Mesendoderm (in vitro differentiated cells): Measurements from ENCODE around the gene CCDC137.
A peak's percentile ranks its signal among the peaks of the same experiment; 100 is the strongest.

Source experiments
- DNase-seq: peaks from one replicate; pipeline ENCODE4 v3.0.0; 2013
- H2AK5ac ChIP-seq: 2 replicates; pipeline ENCODE4 v1.6.1; 2013; ENCODE audit warnings: low read length, inconsistent platforms
- H2BK120ac ChIP-seq: 2 replicates; pipeline ENCODE4 v1.6.1; 2013; ENCODE audit warnings: low read depth, mild to moderate bottlenecking, low read length, moderate library complexity, mixed read lengths
- H2BK15ac ChIP-seq: replicated peaks from 2 replicates; pipeline ENCODE4 v1.6.1; 2013; ENCODE audit warnings: low read depth, mild to moderate bottlenecking, moderate library complexity
- H2BK5ac ChIP-seq: 2 replicates; pipeline ENCODE4 v1.6.1; 2013; ENCODE audit warnings: low read length, inconsistent platforms
- H3K18ac ChIP-seq: 2 replicates; pipeline ENCODE4 v1.6.1; 2013; ENCODE audit warnings: mild to moderate bottlenecking, low read length, mixed read lengths
- H3K23ac ChIP-seq: one replicate; pipeline ENCODE4 v1.6.1; 2013; ENCODE audit warnings: low read length
- H3K27ac ChIP-seq: 2 replicates; pipeline ENCODE4 v1.5.1; 2013; ENCODE audit warnings: low read depth, mild to moderate bottlenecking, inconsistent platforms, low read length, moderate library complexity
- H3K27me3 ChIP-seq: 2 replicates; pipeline ENCODE4 v1.6.1; 2013; ENCODE audit warnings: low read length, control low read depth, mild to moderate bottlenecking, inconsistent platforms; ENCODE audit not compliant: insufficient read depth, poor library complexity
- H3K36me3 ChIP-seq: 2 replicates; pipeline ENCODE4 v1.6.1; 2013; ENCODE audit warnings: low read length, inconsistent platforms; ENCODE audit not compliant: control insufficient read depth, insufficient read depth
- H3K4ac ChIP-seq: one replicate; pipeline ENCODE4 v1.6.1; 2013; ENCODE audit warnings: low read depth, mild to moderate bottlenecking, low read length, moderate library complexity
- H3K4me1 ChIP-seq: 2 replicates; pipeline ENCODE4 v1.6.1; 2013; ENCODE audit warnings: low read depth, low read length, inconsistent platforms; ENCODE audit not compliant: control insufficient read depth
- H3K4me2 ChIP-seq: 2 replicates; pipeline ENCODE4 v1.6.1; 2013; ENCODE audit warnings: low read length
- H3K4me3 ChIP-seq: 2 replicates; pipeline ENCODE4 v1.5.1; 2013; ENCODE audit warnings: mild to moderate bottlenecking, low read length
- H3K56ac ChIP-seq: one replicate; pipeline ENCODE4 v1.6.1; 2013; ENCODE audit warnings: low read length
- H3K79me1 ChIP-seq: 2 replicates; pipeline ENCODE4 v1.6.1; 2013; ENCODE audit warnings: low read length, inconsistent platforms
- H3K79me2 ChIP-seq: 2 replicates; pipeline ENCODE4 v1.6.1; 2013; ENCODE audit warnings: mild to moderate bottlenecking, low read length; ENCODE audit not compliant: control insufficient read depth, insufficient read depth
- H3K9ac ChIP-seq: 2 replicates; pipeline ENCODE4 v1.6.1; 2013; ENCODE audit warnings: low read length, inconsistent platforms
- H4K5ac ChIP-seq: one replicate; pipeline ENCODE4 v1.6.1; 2013; ENCODE audit warnings: low read length
- H4K8ac ChIP-seq: one replicate; pipeline ENCODE4 v1.6.1; 2013; ENCODE audit warnings: low read depth, mild to moderate bottlenecking, control low read depth, low read length, moderate library complexity
- WGBS: extraction: QIAGEN DNeasy Blood & Tissue Kit; methylation state at CpG from one replicate; pipeline ENCODE4 v1.1.7; 2013; ENCODE audit warnings: low lambda C conversion rate, missing lambda C conversion rate; ENCODE audit not compliant: insufficient coverage; ENCODE audit errors: extremely low coverage; 5-methylcytosine and 5-hydroxymethylcytosine counted together

The CCDC137 gene

GRCh38 chr17:81676906-81677305 is 10.4 kb downstream of the CCDC137 start:
- Histone ChIP-seq H2BK5ac (no peak overlapping the region), H3K36me3 (peaks cover 12% of the 10 kb centered on the region), H3K27me3 (no peaks in the 10 kb centered on the region), H3K56ac (no peak overlapping the region), H2BK15ac (no peak overlapping the region), H3K18ac (no peak overlapping the region), H3K79me2 (peaks cover 3% of the 10 kb centered on the region), H3K23ac (no peak overlapping the region), H2BK120ac (no peak overlapping the region), H3K4me2 (no peak overlapping the region), H2AK5ac (no peak overlapping the region), H3K4me1 (no peaks in the 10 kb centered on the region), H3K27ac (no peak overlapping the region), H3K79me1 (peaks cover 2% of the 10 kb centered on the region), H3K4me3 (no peak overlapping the region), H4K8ac (no peak overlapping the region), H3K4ac (no peak overlapping the region), H4K5ac (no peak overlapping the region), H3K9ac (no peak overlapping the region)
- no CpG with 5 or more reads among the region's 17 CpGs for WGBS
- no peak for DNase-seq

GRCh38 chr17:81680150-81680549 is 13.6 kb downstream of the CCDC137 start:
- peaks cover 3% of the 10 kb centered on the region for H3K4me1 ChIP-seq
- H3K23ac ChIP-seq: no peak overlapping the region
- peaks cover 26% of the 10 kb centered on the region for H3K79me2 ChIP-seq
- H3K4ac ChIP-seq: no peak overlapping the region
- peaks cover 8% of the 10 kb centered on the region for H3K79me1 ChIP-seq
- no peak overlapping the region for H3K27ac ChIP-seq
- H4K8ac ChIP-seq: no peak overlapping the region
- H2BK5ac ChIP-seq: no peak overlapping the region
- WGBS: no CpG with 5 or more reads among the region's 11 CpGs
- H2AK5ac ChIP-seq: no peak overlapping the region
- H3K36me3 ChIP-seq: no peaks in the 10 kb centered on the region
- DNase-seq: no peak
- H2BK120ac ChIP-seq: no peak overlapping the region
- no peak overlapping the region for H3K18ac ChIP-seq
- no peak overlapping the region for H4K5ac ChIP-seq
- H3K4me2 ChIP-seq: no peak overlapping the region
- no peaks in the 10 kb centered on the region for H3K27me3 ChIP-seq
- H3K56ac ChIP-seq: no peak overlapping the region
- no peak overlapping the region for H3K9ac ChIP-seq
- H2BK15ac ChIP-seq: no peak overlapping the region
- H3K4me3 ChIP-seq: no peak overlapping the region

DNA sequence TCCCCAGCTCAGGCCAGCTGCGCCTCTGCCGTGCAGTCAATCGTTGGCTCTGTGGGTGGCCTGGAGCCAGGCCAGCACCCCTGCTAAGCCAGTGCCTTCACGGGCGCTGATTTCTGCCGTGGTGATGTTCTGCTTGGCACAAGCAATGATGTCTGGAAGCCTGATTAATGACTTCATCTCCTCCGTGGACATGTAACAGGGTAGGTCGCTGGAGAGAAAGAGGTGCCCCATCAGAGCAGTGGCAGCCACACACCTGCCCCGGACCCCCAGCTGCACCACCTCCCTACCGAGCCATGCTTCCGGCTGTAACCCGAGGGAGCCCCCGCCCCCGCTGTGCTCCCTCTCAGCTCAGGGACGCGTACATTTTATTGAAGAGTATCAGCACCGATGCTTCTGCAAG is 15.1 kb downstream of the CCDC137 start:
- H4K8ac ChIP-seq: no peak overlapping the region
- H3K27me3 ChIP-seq: no peaks in the 10 kb centered on the region
- no peak overlapping the region for H2BK120ac ChIP-seq
- peaks cover 4% of the 10 kb centered on the region for H3K36me3 ChIP-seq
- no peak overlapping the region for H3K4me3 ChIP-seq
- H3K27ac ChIP-seq: no peak overlapping the region
- no CpG with 5 or more reads among the region's 17 CpGs for WGBS
- no peak for DNase-seq
- no peak overlapping the region for H4K5ac ChIP-seq
- peaks cover 3% of the 10 kb centered on the region for H3K4me1 ChIP-seq
- H2BK5ac ChIP-seq: no peak overlapping the region
- no peak overlapping the region for H2AK5ac ChIP-seq
- peaks cover 33% of the 10 kb centered on the region for H3K79me2 ChIP-seq
- no peak overlapping the region for H3K4ac ChIP-seq
- H3K4me2 ChIP-seq: no peak overlapping the region
- no peak overlapping the region for H3K56ac ChIP-seq
- H2BK15ac ChIP-seq: no peak overlapping the region
- H3K79me1 ChIP-seq: peaks cover 17% of the 10 kb centered on the region
- no peak overlapping the region for H3K18ac ChIP-seq
- H3K9ac ChIP-seq: no peak overlapping the region
- H3K23ac ChIP-seq: no peak overlapping the region

DNA sequence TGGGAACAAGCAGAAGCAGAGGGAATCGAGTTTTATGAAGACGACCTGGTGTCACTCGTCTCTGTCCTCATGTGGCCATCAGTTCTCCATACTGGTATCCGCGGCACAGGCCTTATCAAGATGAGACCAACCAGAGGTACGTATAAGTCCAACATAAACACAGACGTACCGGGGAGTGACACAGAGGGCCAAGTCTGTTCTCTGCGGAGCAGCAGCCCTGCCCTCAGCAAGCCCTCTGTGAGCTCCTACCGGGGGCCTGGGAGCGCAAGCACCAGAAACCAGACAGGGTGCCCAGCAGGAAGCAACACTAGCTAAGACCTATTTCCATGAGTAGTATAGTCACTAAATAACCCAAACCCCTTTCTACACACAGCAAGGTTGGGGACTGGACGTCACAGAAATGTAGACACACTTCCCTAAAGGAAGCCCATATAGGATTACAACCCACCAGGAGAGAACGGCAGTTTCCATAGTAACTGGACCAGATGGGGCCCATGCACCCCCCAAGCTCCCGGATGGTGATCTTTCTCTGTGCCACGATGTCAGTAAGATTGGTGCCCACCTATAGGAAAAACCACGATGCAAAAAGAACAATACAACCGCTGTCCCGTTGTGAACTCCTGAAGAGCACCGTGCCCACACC is 16.1 kb downstream of the CCDC137 start:
- no peak overlapping the region for H2BK15ac ChIP-seq
- H3K27ac ChIP-seq: no peak overlapping the region
- no CpG with 5 or more reads among the region's 19 CpGs for WGBS
- no peak overlapping the region for H2BK5ac ChIP-seq
- H3K9ac ChIP-seq: peak overlapping the region; percentile 95
- no peak overlapping the region for H3K4ac ChIP-seq
- H2BK120ac ChIP-seq: no peak overlapping the region
- H3K79me1 ChIP-seq: peaks cover 17% of the 10 kb centered on the region
- no peaks in the 10 kb centered on the region for H3K27me3 ChIP-seq
- H3K4me3 ChIP-seq: peak overlapping the region; percentile 95
- H4K8ac ChIP-seq: no peak overlapping the region
- H4K5ac ChIP-seq: no peak overlapping the region
- no peak overlapping the region for H3K18ac ChIP-seq
- no peak for DNase-seq
- peak overlapping the region; percentile 66 for H3K4me2 ChIP-seq
- peaks cover 3% of the 10 kb centered on the region for H3K4me1 ChIP-seq
- H3K23ac ChIP-seq: no peak overlapping the region
- peaks cover 33% of the 10 kb centered on the region for H3K79me2 ChIP-seq
- H2AK5ac ChIP-seq: no peak overlapping the region
- peak overlapping the region; percentile 98 for H3K56ac ChIP-seq
- peaks cover 6% of the 10 kb centered on the region for H3K36me3 ChIP-seq

DNA sequence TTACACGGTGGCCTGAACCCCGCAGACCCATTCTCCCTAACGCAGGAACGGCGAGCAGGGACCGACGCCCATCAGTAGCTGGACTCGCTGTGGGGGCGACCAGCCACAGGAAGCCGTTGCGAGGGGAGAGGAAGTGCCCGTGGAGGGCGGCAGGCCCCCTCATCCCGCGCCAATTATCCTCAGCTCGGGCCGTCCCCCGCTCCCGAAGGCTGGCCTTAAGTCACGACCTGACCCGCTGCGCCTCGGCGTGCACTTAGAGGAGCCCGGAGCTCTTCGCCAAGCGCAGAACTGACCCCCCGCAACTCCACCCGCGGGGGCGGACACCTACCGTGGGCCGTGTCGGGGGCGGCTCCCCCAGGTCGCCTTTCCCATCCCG is 16.7 kb downstream of the CCDC137 start:
- peak overlapping the region; percentile 95 for H3K4me3 ChIP-seq
- no CpG with 5 or more reads among the region's 37 CpGs for WGBS
- peaks cover 33% of the 10 kb centered on the region for H3K79me2 ChIP-seq
- H3K56ac ChIP-seq: peak overlapping the region; percentile 98
- H3K79me1 ChIP-seq: peaks cover 17% of the 10 kb centered on the region
- peak overlapping the region; percentile 83 for H3K4ac ChIP-seq
- no peak overlapping the region for H4K8ac ChIP-seq
- peak overlapping the region; percentile 83 for H3K18ac ChIP-seq
- H2BK5ac ChIP-seq: no peak overlapping the region
- H2BK120ac ChIP-seq: peak overlapping the region; percentile 40
- H3K27ac ChIP-seq: peak overlapping the region; percentile 39
- no peaks in the 10 kb centered on the region for H3K27me3 ChIP-seq
- H4K5ac ChIP-seq: no peak overlapping the region
- no peak for DNase-seq
- peak overlapping the region; percentile 95 for H3K9ac ChIP-seq
- H3K4me1 ChIP-seq: peaks cover 3% of the 10 kb centered on the region
- no peak overlapping the region for H3K23ac ChIP-seq
- no peak overlapping the region for H2BK15ac ChIP-seq
- peak overlapping the region; percentile 66 for H3K4me2 ChIP-seq
- no peak overlapping the region for H2AK5ac ChIP-seq
- peaks cover 6% of the 10 kb centered on the region for H3K36me3 ChIP-seq
